PC-9 (cell line): ENCODE results near the gene TUBB2A. TPM values are rescaled to one million over a fixed set of nuclear protein-coding genes. Genes with fewer than 3 reads are reported as not detected.

Experiments used
- BruUV-seq: library from RNA; stranded (reverse); fragments of 400-500 nt; replicated peaks from 2 replicates; lab custom pipeline; 2021; lab: Mats Ljungman, UMichigan
- CTCF ChIA-PET: fragments of 300-600 bp; sonication (Branson Sonifier 250); formaldehyde crosslinking; loops from one replicate; lab custom pipeline; 2022; ENCODE audit warnings: antibody characterized with exemption; lab: Charles Lee
- POLR2A ChIA-PET: fragments of 300-600 bp; sonication (Branson Sonifier 250); formaldehyde crosslinking; loops from one replicate; lab custom pipeline; 2022; ENCODE audit warnings: antibody characterized with exemption; ENCODE audit not compliant: unreplicated experiment; lab: Charles Lee
- DNase-seq, 2 experiments: peaks; one replicate each; pipeline versions ENCODE4 v3.0.0 to v3.0.0-alpha.2; 2015 to 2022; ENCODE audit warnings: mixed read lengths in 1 of 2
- H2AFZ ChIP-seq: fragments of 200-600 bp; sonication (generic); 2 replicates; pipeline ENCODE4 v1.8.1; 2017; ENCODE audit warnings: antibody characterized with exemption
- H3F3A ChIP-seq: fragments of 200-600 bp; sonication (generic); 2 replicates; pipeline ENCODE4 v1.8.1; 2017; ENCODE audit warnings: antibody characterized with exemption, mild to moderate bottlenecking, low read depth; ENCODE audit not compliant: insufficient read depth
- H3K27ac ChIP-seq: fragments of 200-600 bp; sonication (generic); 2 replicates; pipeline ENCODE4 v1.6.1; 2016; ENCODE audit warnings: mixed run types
- H3K27me3 ChIP-seq: fragments of 200-600 bp; sonication (generic); 2 replicates; pipeline ENCODE4 v1.6.1; 2016; ENCODE audit warnings: low read depth, mixed run types; ENCODE audit not compliant: insufficient read depth
- H3K36me3 ChIP-seq: fragments of 200-600 bp; sonication (generic); 2 replicates; pipeline ENCODE4 v1.6.1; 2016; ENCODE audit warnings: low read depth, mixed run types
- H3K4me1 ChIP-seq: fragments of 200-600 bp; sonication (generic); replicated peaks from 2 replicates; pipeline ENCODE4 v1.6.1; 2016; ENCODE audit warnings: mixed run types; ENCODE audit not compliant: insufficient read depth
- H3K4me2 ChIP-seq: fragments of 200-600 bp; sonication (generic); 2 replicates; pipeline ENCODE4 v1.6.1; 2017; ENCODE audit warnings: mixed run types
- H3K4me3 ChIP-seq: fragments of 200-600 bp; sonication (generic); 2 replicates; pipeline ENCODE4 v1.6.1; 2016; ENCODE audit warnings: mixed run types
- H3K79me2 ChIP-seq: fragments of 200-600 bp; sonication (generic); 2 replicates; pipeline ENCODE4 v1.6.1; 2017; ENCODE audit warnings: low read depth, mixed run types
- H3K9me2 ChIP-seq: fragments of 200-600 bp; sonication (generic); 2 replicates; pipeline ENCODE4 v1.8.1; 2017; ENCODE audit warnings: mild to moderate bottlenecking; ENCODE audit not compliant: insufficient read depth
- H3K9me3 ChIP-seq: fragments of 200-600 bp; sonication (generic); 2 replicates; pipeline ENCODE4 v1.8.1; 2016; ENCODE audit warnings: low read depth; ENCODE audit not compliant: insufficient read depth
- H4K20me1 ChIP-seq: fragments of 200-600 bp; sonication (generic); 2 replicates; pipeline ENCODE4 v1.8.1; 2017; ENCODE audit not compliant: insufficient read depth
- EZH2 ChIP-seq: fragments of 200-600 bp; sonication (generic); IDR thresholded peaks from 2 replicates; pipeline ENCODE4 v1.8.0; 2017; ENCODE audit warnings: antibody characterized with exemption, low read depth
- intact Hi-C: fragments of 100-400 bp; cut with micrococcal nuclease; formaldehyde crosslinking; loops from one replicate; pipeline ENCODE4 v1.10.0; 2022; ENCODE audit not compliant: unreplicated experiment
- total RNA-seq: library from RNA; stranded (reverse); gene quantifications from 2 replicates; pipeline ENCODE4 v1.2.3, GENCODE V29; 2021
- TF ChIP-seq, protein P1 (sequence below): fragments of 200-600 bp; sonication (generic); conservative IDR thresholded peaks from 2 replicates; pipeline ENCODE4 v1.6.1; 2017; ENCODE audit warnings: mixed run types, antibody characterized with exemption, mild to moderate bottlenecking, moderate library complexity

Gene TUBB2A
- total RNA-seq, 1 experiment from 2014 or later, result 17.0 TPM

DNA sequence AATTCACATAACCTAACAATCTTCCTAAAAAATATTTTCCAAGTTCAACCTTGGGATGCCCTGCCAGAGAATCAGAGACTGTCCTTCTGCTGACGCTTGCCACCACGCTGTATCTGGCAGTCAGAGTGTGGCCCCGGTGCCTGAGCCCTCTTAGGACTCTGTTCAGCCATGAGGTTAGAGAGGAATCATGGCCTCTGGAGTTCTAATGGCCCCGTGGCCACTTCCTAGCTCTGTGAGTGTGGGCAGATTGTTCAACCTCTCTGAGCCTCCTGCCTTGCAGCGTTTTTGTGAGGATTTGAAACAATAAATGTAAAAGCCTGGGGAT is 36.6 kb downstream of the TUBB2A start:
- no peak overlapping the region for H3K27ac ChIP-seq
- ChIA-PET POLR2A (interaction anchor here (0.6 kb wide), 1 partner anchor 42 kb away, joined by 20 read pairs; no protein-coding TSS in a partner anchor), CTCF (interaction anchor here (0.6 kb wide), 1 partner anchor 35 kb away, joined by 22 read pairs; no protein-coding TSS in a partner anchor)
- no peak overlapping the region for H2AFZ ChIP-seq
- H3K36me3 ChIP-seq, result no peaks in the 10 kb centered on the region
- no peak overlapping the region; the same call in 1 of the 2 replicates for H3K4me3 ChIP-seq
- H3K9me3 ChIP-seq, result no peaks in the 10 kb centered on the region; the same call in 1 of the 2 replicates
- peaks cover 22% of the 10 kb centered on the region for H3K4me1 ChIP-seq
- intact Hi-C loops, result no loop called here
- no peaks in the 10 kb centered on the region for H4K20me1 ChIP-seq
- BruUV-seq, result no TSS peak
- TF ChIP-seq, protein P1, sequence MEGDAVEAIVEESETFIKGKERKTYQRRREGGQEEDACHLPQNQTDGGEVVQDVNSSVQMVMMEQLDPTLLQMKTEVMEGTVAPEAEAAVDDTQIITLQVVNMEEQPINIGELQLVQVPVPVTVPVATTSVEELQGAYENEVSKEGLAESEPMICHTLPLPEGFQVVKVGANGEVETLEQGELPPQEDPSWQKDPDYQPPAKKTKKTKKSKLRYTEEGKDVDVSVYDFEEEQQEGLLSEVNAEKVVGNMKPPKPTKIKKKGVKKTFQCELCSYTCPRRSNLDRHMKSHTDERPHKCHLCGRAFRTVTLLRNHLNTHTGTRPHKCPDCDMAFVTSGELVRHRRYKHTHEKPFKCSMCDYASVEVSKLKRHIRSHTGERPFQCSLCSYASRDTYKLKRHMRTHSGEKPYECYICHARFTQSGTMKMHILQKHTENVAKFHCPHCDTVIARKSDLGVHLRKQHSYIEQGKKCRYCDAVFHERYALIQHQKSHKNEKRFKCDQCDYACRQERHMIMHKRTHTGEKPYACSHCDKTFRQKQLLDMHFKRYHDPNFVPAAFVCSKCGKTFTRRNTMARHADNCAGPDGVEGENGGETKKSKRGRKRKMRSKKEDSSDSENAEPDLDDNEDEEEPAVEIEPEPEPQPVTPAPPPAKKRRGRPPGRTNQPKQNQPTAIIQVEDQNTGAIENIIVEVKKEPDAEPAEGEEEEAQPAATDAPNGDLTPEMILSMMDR, result no peak
- TF ChIP-seq EZH2, result no peak
- H3F3A ChIP-seq, result peaks cover 11% of the 10 kb centered on the region; the same call in 1 of the 2 replicates
- no peak for DNase-seq
- peak overlapping the region; percentile 92; the same call in 1 of the 2 replicates for H3K4me2 ChIP-seq
- H3K27me3 ChIP-seq, result no peaks in the 10 kb centered on the region
- H3K79me2 ChIP-seq, result peaks cover 7% of the 10 kb centered on the region; the same call in 1 of the 2 replicates
- H3K9me2 ChIP-seq, result no peaks in the 10 kb centered on the region

DNA sequence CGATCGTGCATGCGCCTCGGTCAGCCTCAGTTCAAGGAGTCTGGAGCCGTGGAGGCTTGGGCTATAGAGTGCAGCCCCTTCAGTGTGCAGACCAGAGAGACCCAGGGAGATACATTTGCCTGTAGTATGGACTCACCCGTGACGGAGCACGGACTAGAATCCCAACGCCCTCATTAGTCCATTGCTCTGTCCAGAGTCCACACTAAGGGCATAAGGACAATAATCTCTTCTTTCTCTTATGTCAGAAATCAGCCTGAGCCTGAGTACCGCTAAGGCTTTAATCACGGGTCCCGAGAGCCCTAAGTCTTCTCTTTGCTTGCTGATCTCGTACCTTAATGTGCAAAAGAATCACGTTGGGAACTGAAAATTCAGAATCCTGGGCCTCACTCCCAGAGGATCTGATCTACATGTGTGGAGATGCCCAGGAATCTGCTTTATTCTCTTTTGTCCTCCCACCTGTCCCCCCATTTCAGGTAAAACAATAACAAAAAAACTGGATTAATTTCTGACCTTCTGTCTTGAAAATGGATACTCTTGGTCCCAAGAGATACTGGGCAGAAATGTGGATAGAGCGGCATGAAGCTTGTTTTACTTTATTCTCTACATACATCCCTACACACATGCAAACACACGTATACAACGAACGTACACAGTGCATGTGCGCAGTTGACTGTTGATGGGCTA is 38.2 kb downstream of the TUBB2A start:
- Histone ChIP-seq H3K27me3 (no peaks in the 10 kb centered on the region), H3K79me2 (peaks cover 7% of the 10 kb centered on the region; the same call in 1 of the 2 replicates), H3K4me2 (peak overlapping the region; percentile 92), H3F3A (peaks cover 11% of the 10 kb centered on the region; the same call in 1 of the 2 replicates), H4K20me1 (no peaks in the 10 kb centered on the region), H3K9me2 (no peaks in the 10 kb centered on the region), H3K9me3 (no peaks in the 10 kb centered on the region; the same call in 1 of the 2 replicates), H2AFZ (peak overlapping the region; percentile 90), H3K4me3 (peak overlapping the region; percentile 84), H3K36me3 (no peaks in the 10 kb centered on the region), H3K27ac (peak overlapping the region; percentile 97; the same call in 1 of the 2 replicates), H3K4me1 (peaks cover 22% of the 10 kb centered on the region)
- no peak for DNase-seq
- ChIA-PET CTCF (interaction anchor here (0.6 kb wide), 1 partner anchor 120 kb away, joined by 11 read pairs; the partner anchor contains the start of gene NQO2), POLR2A (no interaction called here)
- TSS peak; percentile 38 for BruUV-seq
- intact Hi-C loops, result loop anchor here (2.0 to 5.0 kb wide), 3 partner anchors 52 to 134 kb away; partner anchors contain the start of gene RIPK1
- no peak for TF ChIP-seq EZH2
- TF ChIP-seq, protein P1, result no peak

GRCh38 chr6:3118353-3119039 is 38.8 kb downstream of the TUBB2A start, which contains the start of gene BPHL:
Gene BPHL, plus strand, starts transcription at chr6:3118711. Its CDS starts 30 bp downstream, at chr6:3118741.
- peaks cover 22% of the 10 kb centered on the region for H3K4me1 ChIP-seq
- H3K27ac ChIP-seq, result peak within 1 kb of the TSS; percentile 97
- H3K9me2 ChIP-seq, result no peaks in the 10 kb centered on the region
- intact Hi-C loops, result loop anchor here (2.0 to 5.0 kb wide), 3 partner anchors 51 to 134 kb away; partner anchors contain the start of gene RIPK1
- TF ChIP-seq, protein P1, result no peak
- no peak for TF ChIP-seq EZH2
- DNase-seq, result peak; percentile 71 to 98
- H2AFZ ChIP-seq, result peak within 1 kb of the TSS; percentile 90
- peaks cover 11% of the 10 kb centered on the region; the same call in 1 of the 2 replicates for H3F3A ChIP-seq
- H3K9me3 ChIP-seq, result no peaks in the 10 kb centered on the region; the same call in 1 of the 2 replicates
- H3K27me3 ChIP-seq, result no peaks in the 10 kb centered on the region
- H4K20me1 ChIP-seq, result no peaks in the 10 kb centered on the region
- CTCF ChIA-PET, result interaction anchor here (0.6 kb wide), 1 partner anchor 119 kb away, joined by 11 read pairs; the partner anchor contains the start of gene NQO2
- H3K79me2 ChIP-seq, result peaks cover 7% of the 10 kb centered on the region; the same call in 1 of the 2 replicates
- H3K4me3 ChIP-seq, result peak within 1 kb of the TSS; percentile 84
- H3K4me2 ChIP-seq, result peak within 1 kb of the TSS; percentile 92
- BruUV-seq, result no TSS peak
- POLR2A ChIA-PET, result no interaction called here
- H3K36me3 ChIP-seq, result no peaks in the 10 kb centered on the region
